GM12875 (cell line): ENCODE results near the gene SCYL1.

Source experiments
- H3K4me3 ChIP-seq: one replicate; pipeline ENCODE4 v1.5.1; 2011; ENCODE audit warnings: low read depth, low read length, control low read depth
- CTCF ChIP-seq: IDR thresholded peaks from 2 replicates; pipeline ENCODE4 v1.5.1; 2011; ENCODE audit warnings: low read depth, mild to moderate bottlenecking, control low read depth, inconsistent platforms, low read length, moderate library complexity, borderline replicate concordance; ENCODE audit not compliant: insufficient read depth

The SCYL1 gene

GRCh38 chr11:65482306-65482850 lies 42.5 kb upstream of the SCYL1 start:
- no peak overlapping the region for H3K4me3 ChIP-seq
- TF ChIP-seq CTCF, result no peak

GRCh38 chr11:65485920-65486219 lies 39.0 kb upstream of the SCYL1 start:
- no peak overlapping the region for H3K4me3 ChIP-seq
- TF ChIP-seq CTCF, result no peak

- H3K4me3 ChIP-seq, result no peak overlapping the region
- no peak for TF ChIP-seq CTCF
Observed at GRCh38 chr11:65486570-65487466, 38.1 kb upstream of the SCYL1 start.

GRCh38 chr11:65487467-65488272 lies 37.2 kb upstream of the SCYL1 start:
- TF ChIP-seq CTCF, result no peak
- no peak overlapping the region for H3K4me3 ChIP-seq

GRCh38 chr11:65488273-65489034 lies 36.4 kb upstream of the SCYL1 start:
- H3K4me3 ChIP-seq, result no peak overlapping the region
- TF ChIP-seq CTCF, result no peak

GRCh38 chr11:65489035-65489705 lies 35.7 kb upstream of the SCYL1 start:
- H3K4me3 ChIP-seq, result no peak overlapping the region
- TF ChIP-seq CTCF, result no peak
